HEK293 (cell line): ENCODE data around the gene FBXL7.

Source experiments
- CTCF ChIA-PET: fragments of 350-600 bp; formaldehyde crosslinking; extraction: SDS; loops from one replicate; lab custom pipeline; 2021; ENCODE audit warnings: antibody characterized with exemption; lab: Yijun Ruan, JAX
- POLR2A ChIA-PET: fragments of 300-600 bp; formaldehyde crosslinking; extraction: SDS; loops from one replicate; lab custom pipeline; 2020; ENCODE audit warnings: antibody characterized with exemption, inconsistent platforms; lab: Yijun Ruan, JAX
- H3K27ac ChIP-seq: fragments of 200-500 bp; sonication (Bioruptor generic); 2 replicates; pipeline ENCODE4 v1.5.1; 2014; ENCODE audit warnings: low read depth, low read length, control low read depth, inconsistent platforms; ENCODE audit errors: extremely low read depth
- H3K36me3 ChIP-seq, 2 experiments: fragments of 200-500 bp in 1 of 2; sonication (Bioruptor generic) in 1 of 2; 1 replicate in 1 of 2; 2 replicates in 1 of 2; pipeline ENCODE4 v1.5.1; 2014 to 2017; ENCODE audit warnings: inconsistent platforms in 2 of 2, low read length in 2 of 2; ENCODE audit not compliant: control insufficient read depth in 2 of 2, insufficient read depth in 1 of 2
- H3K4me1 ChIP-seq: fragments of 200-500 bp; sonication (Bioruptor generic); 2 replicates; pipeline ENCODE4 v1.5.1; 2014; ENCODE audit warnings: mild to moderate bottlenecking, low read length, inconsistent platforms; ENCODE audit not compliant: control insufficient read depth, insufficient read depth
- H3K4me3 ChIP-seq: 2 replicates; pipeline ENCODE4 v1.5.1; 2011; ENCODE audit warnings: low read depth, mild to moderate bottlenecking, control low read depth, low read length, moderate library complexity
- H3K9me3 ChIP-seq: fragments of 200-500 bp; sonication (Bioruptor generic); 2 replicates; pipeline ENCODE4 v1.5.1; 2014; ENCODE audit warnings: low read depth, low read length, inconsistent platforms; ENCODE audit not compliant: control insufficient read depth, insufficient read depth
- HIC1 ChIP-seq: fragments of 450-650 bp; formaldehyde crosslinking; IDR thresholded peaks from 2 replicates; pipeline ENCODE4 v1.5.1; 2016; ENCODE audit warnings: missing biosample characterization, missing genetic modification characterization
- MYNN ChIP-seq: fragments of 450-650 bp; formaldehyde crosslinking; IDR thresholded peaks from 2 replicates; pipeline ENCODE4 v1.5.1; 2016; ENCODE audit warnings: missing biosample characterization, missing genetic modification characterization, borderline replicate concordance
- TSHZ1 ChIP-seq: fragments of 450-650 bp; formaldehyde crosslinking; IDR thresholded peaks from 2 replicates; pipeline ENCODE4 v1.5.1; 2016; ENCODE audit warnings: missing biosample characterization, missing genetic modification characterization, borderline replicate concordance
- ZIC2 ChIP-seq: fragments of 450-650 bp; formaldehyde crosslinking; IDR thresholded peaks from 2 replicates; pipeline ENCODE4 v1.5.1; 2016; ENCODE audit warnings: missing biosample characterization, missing genetic modification characterization
- ZNF114 ChIP-seq: fragments of 450-650 bp; formaldehyde crosslinking; IDR thresholded peaks from 2 replicates; pipeline ENCODE4 v1.5.0; 2017; ENCODE audit warnings: missing biosample characterization, missing genetic modification characterization
- ZNF146 ChIP-seq: fragments of 450-650 bp; formaldehyde crosslinking; IDR thresholded peaks from 2 replicates; pipeline ENCODE4 v1.5.1; 2016; ENCODE audit warnings: missing biosample characterization, missing genetic modification characterization
- ZNF324 ChIP-seq: fragments of 450-650 bp; formaldehyde crosslinking; IDR thresholded peaks from 2 replicates; pipeline ENCODE4 v1.5.1; 2016; ENCODE audit warnings: missing biosample characterization, missing genetic modification characterization
- ZNF335 ChIP-seq: fragments of 450-650 bp; formaldehyde crosslinking; conservative IDR thresholded peaks from 2 replicates; pipeline ENCODE4 v1.5.1; 2016; ENCODE audit warnings: missing biosample characterization, missing genetic modification characterization
- ZNF341 ChIP-seq: fragments of 450-650 bp; formaldehyde crosslinking; IDR thresholded peaks from 2 replicates; pipeline ENCODE4; 2016; ENCODE audit warnings: low read depth, missing biosample characterization, missing genetic modification characterization
- ZNF423 ChIP-seq: fragments of 450-650 bp; formaldehyde crosslinking; IDR thresholded peaks from 2 replicates; pipeline ENCODE4 v1.5.1; 2016; ENCODE audit warnings: missing biosample characterization, missing genetic modification characterization
- ZNF561 ChIP-seq: fragments of 450-650 bp; IDR thresholded peaks from 2 replicates; pipeline ENCODE4 v1.5.1; 2018; ENCODE audit warnings: missing biosample characterization, missing genetic modification characterization, borderline replicate concordance
- ZNF585B ChIP-seq: fragments of 450-650 bp; formaldehyde crosslinking; IDR thresholded peaks from 2 replicates; pipeline ENCODE4 v1.5.1; 2016; ENCODE audit warnings: missing biosample characterization, missing genetic modification characterization
- ZNF621 ChIP-seq: fragments of 450-650 bp; formaldehyde crosslinking; IDR thresholded peaks from 2 replicates; pipeline ENCODE4 v1.5.1; 2017; ENCODE audit warnings: missing biosample characterization, missing genetic modification characterization
- ZNF645 ChIP-seq: fragments of 450-650 bp; formaldehyde crosslinking; IDR thresholded peaks from 2 replicates; pipeline ENCODE4; 2016; ENCODE audit warnings: missing biosample characterization, missing genetic modification characterization
- ZNF658 ChIP-seq: fragments of 450-650 bp; formaldehyde crosslinking; IDR thresholded peaks from 2 replicates; pipeline ENCODE4; 2016; ENCODE audit warnings: missing biosample characterization, missing genetic modification characterization
- ZNF830 ChIP-seq: fragments of 450-650 bp; IDR thresholded peaks from 2 replicates; pipeline ENCODE4 v1.5.0; 2018; ENCODE audit warnings: missing biosample characterization, missing genetic modification characterization, low read depth, mild to moderate bottlenecking, moderate library complexity
- ZNF843 ChIP-seq: fragments of 450-650 bp; formaldehyde crosslinking; IDR thresholded peaks from 2 replicates; pipeline ENCODE4 v1.5.1; 2016; ENCODE audit warnings: missing biosample characterization, missing genetic modification characterization
- TF ChIP-seq, protein P1 (sequence below): fragments of 450-650 bp; formaldehyde crosslinking; IDR thresholded peaks from 2 replicates; pipeline ENCODE4 v1.5.1; 2016; ENCODE audit warnings: missing biosample characterization, missing genetic modification characterization
- TF ChIP-seq, protein P2 (sequence below): fragments of 450-650 bp; formaldehyde crosslinking; IDR thresholded peaks from 2 replicates; pipeline ENCODE4 v1.5.1; 2016; ENCODE audit warnings: missing biosample characterization, missing genetic modification characterization

FBXL7 gene

DNA sequence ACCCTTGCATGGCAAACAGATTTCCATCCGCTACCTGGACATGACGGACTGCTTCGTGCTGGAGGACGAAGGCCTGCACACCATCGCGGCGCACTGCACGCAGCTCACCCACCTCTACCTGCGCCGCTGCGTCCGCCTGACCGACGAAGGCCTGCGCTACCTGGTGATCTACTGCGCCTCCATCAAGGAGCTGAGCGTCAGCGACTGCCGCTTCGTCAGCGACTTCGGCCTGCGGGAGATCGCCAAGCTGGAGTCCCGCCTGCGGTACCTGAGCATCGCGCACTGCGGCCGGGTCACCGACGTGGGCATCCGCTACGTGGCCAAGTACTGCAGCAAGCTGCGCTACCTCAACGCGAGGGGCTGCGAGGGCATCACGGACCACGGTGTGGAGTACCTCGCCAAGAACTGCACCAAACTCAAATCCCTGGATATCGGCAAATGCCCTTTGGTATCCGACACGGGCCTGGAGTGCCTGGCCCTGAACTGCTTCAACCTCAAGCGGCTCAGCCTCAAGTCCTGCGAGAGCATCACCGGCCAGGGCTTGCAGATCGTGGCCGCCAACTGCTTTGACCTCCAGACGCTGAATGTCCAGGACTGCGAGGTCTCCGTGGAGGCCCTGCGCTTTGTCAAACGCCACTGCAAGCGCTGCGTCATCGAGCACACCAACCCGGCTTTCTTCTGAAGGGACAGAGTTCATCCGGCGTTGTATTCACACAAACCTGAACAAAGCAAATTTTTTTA is 436.7 kb downstream of the FBXL7 start:
- Histone ChIP-seq H3K9me3 (no peaks in the 10 kb centered on the region), H3K4me1 (no peaks in the 10 kb centered on the region), H3K36me3 (peaks cover 0 to 17% of the 10 kb centered on the region in 2 experiments; a peak in 1 of 3 replicates), H3K4me3 (no peak overlapping the region), H3K27ac (no peak overlapping the region)
- CTCF ChIA-PET, result no interaction called here
- POLR2A ChIA-PET, result no interaction called here
- no peak for TF ChIP-seq MYNN (tag by site-specific recombination)
- TF ChIP-seq, protein P1, sequence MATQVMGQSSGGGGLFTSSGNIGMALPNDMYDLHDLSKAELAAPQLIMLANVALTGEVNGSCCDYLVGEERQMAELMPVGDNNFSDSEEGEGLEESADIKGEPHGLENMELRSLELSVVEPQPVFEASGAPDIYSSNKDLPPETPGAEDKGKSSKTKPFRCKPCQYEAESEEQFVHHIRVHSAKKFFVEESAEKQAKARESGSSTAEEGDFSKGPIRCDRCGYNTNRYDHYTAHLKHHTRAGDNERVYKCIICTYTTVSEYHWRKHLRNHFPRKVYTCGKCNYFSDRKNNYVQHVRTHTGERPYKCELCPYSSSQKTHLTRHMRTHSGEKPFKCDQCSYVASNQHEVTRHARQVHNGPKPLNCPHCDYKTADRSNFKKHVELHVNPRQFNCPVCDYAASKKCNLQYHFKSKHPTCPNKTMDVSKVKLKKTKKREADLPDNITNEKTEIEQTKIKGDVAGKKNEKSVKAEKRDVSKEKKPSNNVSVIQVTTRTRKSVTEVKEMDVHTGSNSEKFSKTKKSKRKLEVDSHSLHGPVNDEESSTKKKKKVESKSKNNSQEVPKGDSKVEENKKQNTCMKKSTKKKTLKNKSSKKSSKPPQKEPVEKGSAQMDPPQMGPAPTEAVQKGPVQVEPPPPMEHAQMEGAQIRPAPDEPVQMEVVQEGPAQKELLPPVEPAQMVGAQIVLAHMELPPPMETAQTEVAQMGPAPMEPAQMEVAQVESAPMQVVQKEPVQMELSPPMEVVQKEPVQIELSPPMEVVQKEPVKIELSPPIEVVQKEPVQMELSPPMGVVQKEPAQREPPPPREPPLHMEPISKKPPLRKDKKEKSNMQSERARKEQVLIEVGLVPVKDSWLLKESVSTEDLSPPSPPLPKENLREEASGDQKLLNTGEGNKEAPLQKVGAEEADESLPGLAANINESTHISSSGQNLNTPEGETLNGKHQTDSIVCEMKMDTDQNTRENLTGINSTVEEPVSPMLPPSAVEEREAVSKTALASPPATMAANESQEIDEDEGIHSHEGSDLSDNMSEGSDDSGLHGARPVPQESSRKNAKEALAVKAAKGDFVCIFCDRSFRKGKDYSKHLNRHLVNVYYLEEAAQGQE, result no peak
- TF ChIP-seq ZNF658 (tag by site-specific recombination), result no peak
- TF ChIP-seq ZNF341 (tag by site-specific recombination), result no peak
- no peak for TF ChIP-seq ZNF335 (tag by site-specific recombination)
- TF ChIP-seq ZNF423 (tag by site-specific recombination), result no peak
- no peak for TF ChIP-seq HIC1
- no peak for TF ChIP-seq ZNF843 (tag by site-specific recombination)
- no peak for TF ChIP-seq ZNF830 (tag by site-specific recombination)

DNA sequence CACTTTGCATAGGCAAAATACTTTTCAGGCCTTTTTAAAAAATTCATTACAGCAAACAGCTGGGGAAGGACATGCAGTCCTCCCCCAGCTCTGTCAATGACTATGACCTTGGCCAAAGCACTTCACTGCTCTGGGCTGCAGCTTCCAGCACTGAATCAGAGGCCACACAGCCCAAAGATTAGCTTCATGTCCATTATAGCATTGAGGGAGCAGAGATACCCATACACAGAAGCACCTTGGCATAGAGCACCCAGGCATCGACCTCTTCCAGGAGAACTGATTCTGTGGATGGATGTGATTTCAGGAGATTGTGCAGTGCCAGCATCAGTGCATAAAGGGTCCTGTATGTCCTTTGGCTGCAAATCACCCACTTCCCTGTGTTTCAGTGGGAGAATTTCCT is 437.7 kb downstream of the FBXL7 start:
- no peaks in the 10 kb centered on the region for H3K4me1 ChIP-seq
- H3K27ac ChIP-seq, result no peak overlapping the region
- POLR2A ChIA-PET, result no interaction called here
- H3K9me3 ChIP-seq, result no peaks in the 10 kb centered on the region
- no peak overlapping the region for H3K4me3 ChIP-seq
- CTCF ChIA-PET, result no interaction called here
- peaks cover 0 to 17% of the 10 kb centered on the region in 2 experiments; a peak in 1 of 3 replicates for H3K36me3 ChIP-seq
- TF ChIP-seq ZNF621 (tag by site-specific recombination) (no peak), ZNF114 (tag by site-specific recombination) (no peak), ZNF585B (tag by site-specific recombination) (no peak), ZNF324 (tag by site-specific recombination) (no peak), ZNF146 (tag by site-specific recombination) (no peak), ZNF645 (tag by site-specific recombination) (no peak), ZNF561 (tag by site-specific recombination) (no peak), TSHZ1 (tag by site-specific recombination) (no peak), ZIC2 (tag by site-specific recombination) (no peak)
- TF ChIP-seq, protein P2, sequence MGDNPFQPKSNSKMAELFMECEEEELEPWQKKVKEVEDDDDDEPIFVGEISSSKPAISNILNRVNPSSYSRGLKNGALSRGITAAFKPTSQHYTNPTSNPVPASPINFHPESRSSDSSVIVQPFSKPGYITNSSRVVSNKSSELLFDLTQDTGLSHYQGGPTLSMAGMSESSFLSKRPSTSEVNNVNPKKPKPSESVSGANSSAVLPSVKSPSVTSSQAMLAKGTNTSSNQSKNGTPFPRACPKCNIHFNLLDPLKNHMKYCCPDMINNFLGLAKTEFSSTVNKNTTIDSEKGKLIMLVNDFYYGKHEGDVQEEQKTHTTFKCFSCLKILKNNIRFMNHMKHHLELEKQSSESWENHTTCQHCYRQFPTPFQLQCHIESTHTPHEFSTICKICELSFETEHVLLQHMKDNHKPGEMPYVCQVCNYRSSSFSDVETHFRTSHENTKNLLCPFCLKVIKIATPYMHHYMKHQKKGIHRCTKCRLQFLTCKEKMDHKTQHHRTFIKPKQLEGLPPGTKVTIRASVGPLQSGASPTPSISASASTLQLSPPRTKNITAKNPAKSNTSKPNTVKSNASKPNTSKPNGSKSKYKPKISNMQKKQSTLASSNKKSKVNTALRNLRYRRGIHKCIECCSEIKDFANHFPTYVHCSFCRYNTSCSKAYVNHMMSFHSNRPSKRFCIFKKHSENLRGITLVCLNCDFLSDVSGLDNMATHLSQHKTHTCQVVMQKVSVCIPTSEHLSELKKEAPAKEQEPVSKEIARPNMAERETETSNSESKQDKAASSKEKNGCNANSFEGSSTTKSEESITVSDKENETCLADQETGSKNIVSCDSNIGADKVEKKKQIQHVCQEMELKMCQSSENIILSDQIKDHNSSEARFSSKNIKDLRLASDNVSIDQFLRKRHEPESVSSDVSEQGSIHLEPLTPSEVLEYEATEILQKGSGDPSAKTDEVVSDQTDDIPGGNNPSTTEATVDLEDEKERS (tag by site-specific recombination), result no peak
